Activated T-cell treated with anti-CD3 and anti-CD28 coated beads, Interleukin-2, amount 50 U/mL, for 24 hours (primary cell): ENCODE measurements around the gene FAM20C.
A peak's percentile ranks its signal among the peaks of the same experiment; 100 is the strongest.

Experiments
- DNase-seq: peaks from one replicate; pipeline ENCODE4 v3.0.0-alpha.2; 2020
- H3K27ac Mint-ChIP-seq: 2 replicates; pipeline ENCODE4 v1.8.0; 2020; ENCODE audit warnings: mild to moderate bottlenecking, mixed read lengths
- H3K27me3 Mint-ChIP-seq: 2 replicates; pipeline ENCODE4 v1.8.0; 2020; ENCODE audit warnings: mixed read lengths
- H3K36me3 Mint-ChIP-seq: 2 replicates; pipeline ENCODE4 v1.8.0; 2020; ENCODE audit warnings: low read depth, mixed read lengths
- H3K4me1 Mint-ChIP-seq: 2 replicates; pipeline ENCODE4 v1.8.0; 2020; ENCODE audit warnings: low read depth, mixed read lengths
- H3K4me3 Mint-ChIP-seq: 2 replicates; pipeline ENCODE4 v1.8.0; 2020; ENCODE audit warnings: mild to moderate bottlenecking, moderate library complexity, mixed read lengths
- H3K9me3 Mint-ChIP-seq: 2 replicates; pipeline ENCODE4 v1.8.0; 2020; ENCODE audit warnings: mixed read lengths

The FAM20C gene

DNA sequence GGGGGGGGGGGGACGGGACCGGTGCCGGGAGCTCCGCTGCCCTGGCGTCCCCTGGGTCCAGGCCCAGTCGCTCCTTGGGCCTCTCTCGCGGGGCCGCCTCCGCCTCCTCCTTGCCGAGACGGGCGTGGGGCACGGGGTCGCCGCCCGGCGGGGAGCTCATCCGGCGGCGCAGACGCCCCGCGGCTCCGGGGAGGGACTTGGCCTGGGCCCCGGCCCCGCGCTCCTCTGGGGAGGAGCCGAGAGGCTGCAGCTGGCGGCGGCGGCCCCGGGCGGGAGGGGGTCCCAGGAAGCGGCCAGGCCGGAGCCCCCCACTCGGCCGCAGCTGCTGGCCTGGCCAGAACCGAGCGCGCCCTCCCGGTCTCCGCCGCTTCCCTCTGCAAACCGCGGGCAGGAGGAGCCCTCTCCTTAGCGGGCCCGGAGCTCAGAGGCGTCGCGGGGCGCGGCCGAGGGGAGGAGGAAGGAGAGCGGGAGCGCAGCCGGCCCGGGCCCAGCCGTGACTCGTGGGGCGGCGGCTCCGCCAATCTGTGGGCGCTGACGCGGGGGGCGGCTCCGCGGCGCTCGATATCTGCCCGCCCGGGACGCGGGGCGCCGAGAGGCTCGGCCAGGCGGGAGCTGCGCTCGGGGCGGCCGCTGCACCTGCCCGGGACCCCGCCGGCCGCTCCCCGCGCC is at the start of gene FAM20C:
Gene FAM20C (plus strand): TSS at position 591 of the 669 bp plus-strand sequence. CDS start 629 bp downstream, outside the sequence.
- Mint-ChIP-seq H3K9me3 (no peaks in the 10 kb centered on the region), H3K27me3 (peaks cover 59% of the 10 kb centered on the region), H3K36me3 (no peaks in the 10 kb centered on the region), H3K4me1 (peaks cover 3% of the 10 kb centered on the region), H3K27ac (no peak within 1 kb of the TSS), H3K4me3 (peak within 1 kb of the TSS; percentile 68)
- peak; percentile 55 for DNase-seq

DNA sequence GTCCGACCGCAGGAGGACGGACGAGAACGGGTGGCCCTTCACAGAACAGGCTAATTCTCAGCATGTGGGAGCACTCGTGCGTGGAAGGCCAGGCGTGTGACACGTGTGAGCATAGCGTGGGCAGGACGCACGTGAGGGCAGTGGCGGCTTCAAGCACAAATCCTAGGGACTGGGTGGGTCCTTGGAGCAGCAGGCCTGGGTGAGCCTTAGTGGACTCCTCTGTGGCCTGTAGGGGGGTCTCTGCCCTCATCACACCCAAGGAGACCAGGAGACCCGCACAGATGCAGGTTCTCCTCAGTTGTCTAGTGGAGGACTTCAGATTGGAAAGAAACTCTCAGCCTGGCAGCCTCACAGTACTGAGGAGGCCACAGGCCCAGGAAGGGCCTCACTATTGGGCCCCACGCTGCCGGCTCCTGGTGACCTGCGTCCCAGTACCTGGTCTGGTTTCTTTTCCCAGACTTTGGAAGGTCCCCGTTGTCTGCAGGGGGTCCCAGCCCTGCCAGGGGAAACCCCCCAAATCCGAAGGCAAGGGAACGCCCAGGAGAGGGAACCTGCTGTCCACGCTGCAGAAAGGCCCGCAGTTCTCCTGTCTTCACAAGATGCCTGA is 49.1 kb upstream of the FAM20C start:
- Mint-ChIP-seq H3K9me3 (no peaks in the 10 kb centered on the region), H3K4me3 (no peak overlapping the region), H3K27me3 (peaks cover 13% of the 10 kb centered on the region), H3K36me3 (peaks cover 11% of the 10 kb centered on the region), H3K27ac (no peak overlapping the region), H3K4me1 (peaks cover 3% of the 10 kb centered on the region)
- DNase-seq: no peak

DNA sequence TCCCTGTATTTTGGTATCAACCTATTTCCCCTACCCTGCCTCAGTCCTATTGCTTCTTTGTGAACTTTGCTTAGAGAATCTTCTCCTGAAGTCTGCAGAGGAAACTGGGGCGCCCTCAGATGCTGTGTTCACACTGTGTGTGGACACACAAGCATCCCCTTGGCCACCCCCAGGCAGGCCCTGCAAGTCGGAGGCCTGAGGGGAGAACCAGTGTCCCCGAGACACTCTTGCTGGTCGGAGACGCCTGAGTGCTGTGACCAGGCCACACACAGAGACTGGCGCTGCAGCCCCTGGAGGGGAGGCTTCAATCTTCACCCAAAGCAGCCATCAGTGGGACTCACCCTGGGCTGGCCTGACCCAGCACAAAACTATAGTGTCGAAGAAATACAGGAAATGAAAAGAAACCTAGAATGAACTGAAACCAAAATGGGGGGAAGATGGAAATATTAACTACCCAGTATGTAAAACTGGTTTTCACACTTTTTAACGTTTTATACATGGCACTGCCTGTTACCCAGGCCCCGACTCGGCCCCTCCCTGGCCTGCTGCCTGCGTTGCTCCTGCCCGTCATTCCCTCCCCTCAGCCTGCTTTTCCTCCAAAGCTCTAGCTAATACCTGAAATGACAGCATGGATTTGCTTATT is 48.4 kb upstream of the FAM20C start:
- peaks cover 9% of the 10 kb centered on the region for H3K27me3 Mint-ChIP-seq
- DNase-seq: no peak
- no peak overlapping the region for H3K27ac Mint-ChIP-seq
- H3K9me3 Mint-ChIP-seq: no peaks in the 10 kb centered on the region
- H3K4me3 Mint-ChIP-seq: no peak overlapping the region
- H3K36me3 Mint-ChIP-seq: peaks cover 13% of the 10 kb centered on the region
- H3K4me1 Mint-ChIP-seq: peaks cover 8% of the 10 kb centered on the region

DNA sequence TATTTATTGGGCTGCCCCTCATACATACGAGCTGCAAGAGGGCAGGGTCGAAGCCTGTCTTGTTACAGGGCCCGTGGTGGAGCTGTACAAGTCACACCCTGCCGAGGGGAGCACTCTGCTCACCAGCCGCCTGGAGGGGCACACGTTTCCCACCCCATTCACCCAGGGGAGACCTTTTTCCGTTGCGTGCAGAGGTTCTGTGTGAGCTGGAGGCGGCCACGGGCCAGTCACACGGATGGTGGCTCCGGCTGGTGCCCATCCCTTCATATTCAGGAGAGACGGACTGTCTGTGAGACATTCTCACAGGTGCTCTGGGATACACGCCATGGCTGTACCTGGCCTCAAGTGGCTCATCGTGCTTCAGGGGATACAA is 47.9 kb upstream of the FAM20C start:
- Mint-ChIP-seq H3K27ac (no peak overlapping the region), H3K36me3 (peaks cover 13% of the 10 kb centered on the region), H3K4me3 (no peak overlapping the region), H3K27me3 (peaks cover 6% of the 10 kb centered on the region), H3K9me3 (no peaks in the 10 kb centered on the region), H3K4me1 (peaks cover 11% of the 10 kb centered on the region)
- no peak for DNase-seq

DNA sequence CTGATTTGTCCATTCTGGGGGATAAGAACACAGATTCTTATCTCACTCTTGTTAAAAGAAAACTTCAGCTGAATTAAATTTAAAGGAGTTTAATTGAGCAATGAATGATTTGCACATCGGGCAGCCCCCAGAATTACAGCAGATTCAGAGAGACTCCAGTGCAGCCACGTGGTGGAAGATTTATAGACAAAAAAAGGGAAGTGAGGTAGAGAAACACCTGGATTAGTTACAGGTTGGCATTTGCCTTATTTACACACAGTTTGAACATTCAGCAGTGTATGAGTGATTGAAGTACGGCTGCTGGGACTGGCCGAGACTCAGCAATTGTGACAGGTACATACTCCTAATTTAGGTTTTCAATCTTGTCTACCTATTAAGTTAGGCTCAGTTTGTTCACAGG is 46.5 kb upstream of the FAM20C start:
- no peak overlapping the region for H3K27ac Mint-ChIP-seq
- H3K27me3 Mint-ChIP-seq: no peaks in the 10 kb centered on the region
- H3K4me1 Mint-ChIP-seq: peaks cover 24% of the 10 kb centered on the region
- DNase-seq: no peak
- no peak overlapping the region for H3K4me3 Mint-ChIP-seq
- no peaks in the 10 kb centered on the region for H3K9me3 Mint-ChIP-seq
- peaks cover 13% of the 10 kb centered on the region for H3K36me3 Mint-ChIP-seq

DNA sequence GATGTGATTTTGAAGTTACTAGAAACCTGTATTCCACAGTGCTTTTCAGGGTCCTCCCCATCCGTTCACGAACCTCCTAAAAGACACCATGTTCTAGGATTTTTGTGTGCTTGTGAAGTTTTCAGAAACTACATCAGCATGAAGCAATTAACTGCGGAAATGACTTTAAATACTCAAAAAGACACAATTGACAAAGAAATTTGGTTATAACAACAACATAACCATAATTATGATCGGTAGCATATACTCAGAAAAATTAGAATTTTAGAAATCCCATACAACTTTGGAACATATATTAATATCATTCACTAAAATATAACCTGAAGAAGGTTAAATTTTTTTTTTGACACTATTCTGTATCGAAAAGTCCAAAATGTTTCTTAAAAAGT is 43.8 kb upstream of the FAM20C start:
- H3K4me1 Mint-ChIP-seq: peaks cover 25% of the 10 kb centered on the region

DNA sequence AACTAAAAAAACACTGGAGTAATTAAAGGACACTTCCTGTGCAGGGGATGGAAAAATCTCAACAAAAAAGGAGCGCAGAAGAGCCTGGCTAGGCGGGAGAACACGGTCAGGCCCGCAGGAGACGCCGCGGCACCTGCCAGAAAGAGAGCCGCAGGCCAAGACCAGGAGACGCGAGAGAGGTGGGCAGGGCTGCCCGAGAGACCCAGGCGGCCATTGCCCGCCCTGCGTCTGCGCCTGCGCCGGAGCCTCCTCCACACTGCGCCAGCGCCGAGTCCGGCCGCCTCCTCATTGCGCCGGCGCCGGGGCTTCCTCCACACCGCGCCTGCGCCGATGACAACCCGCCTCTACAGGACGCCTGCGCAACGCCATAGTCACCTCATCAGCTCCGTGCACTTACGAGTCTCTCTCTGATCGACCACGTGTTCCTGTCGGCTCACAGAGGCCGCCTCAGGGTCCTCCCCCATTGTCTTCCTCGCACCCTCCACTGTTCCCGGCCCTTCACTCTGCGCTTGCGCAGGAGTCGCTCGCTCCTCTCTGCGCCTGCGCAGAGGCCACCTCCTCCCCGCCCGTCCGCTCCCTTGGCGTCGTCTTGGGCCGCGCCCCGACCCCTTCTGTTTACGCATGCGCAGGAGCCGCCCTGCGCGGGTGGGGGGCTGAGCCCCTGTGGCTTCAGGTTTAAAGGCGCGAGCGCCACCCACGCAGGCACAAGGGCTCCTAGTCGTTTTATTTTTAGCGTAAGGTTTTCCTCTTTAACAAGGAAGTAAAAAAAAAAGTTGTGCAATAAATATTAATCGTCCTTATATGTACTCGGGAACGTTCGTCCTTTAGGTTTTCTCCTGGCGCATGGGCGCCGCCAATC is 43.2 kb upstream of the FAM20C start:
- Mint-ChIP-seq H3K27ac (peak overlapping the region; percentile 99), H3K4me1 (peaks cover 25% of the 10 kb centered on the region), H3K36me3 (peaks cover 13% of the 10 kb centered on the region), H3K4me3 (peak overlapping the region; percentile 91), H3K9me3 (no peaks in the 10 kb centered on the region), H3K27me3 (no peaks in the 10 kb centered on the region)
- DNase-seq: peak; percentile 97

More for the DNA sequence above, 43.8 kb upstream of the FAM20C start:
- Mint-ChIP-seq H3K36me3 (peaks cover 13% of the 10 kb centered on the region), H3K27me3 (no peaks in the 10 kb centered on the region), H3K4me3 (peak overlapping the region; percentile 91), H3K27ac (peak overlapping the region; percentile 99), H3K9me3 (no peaks in the 10 kb centered on the region)
- no peak for DNase-seq

DNA sequence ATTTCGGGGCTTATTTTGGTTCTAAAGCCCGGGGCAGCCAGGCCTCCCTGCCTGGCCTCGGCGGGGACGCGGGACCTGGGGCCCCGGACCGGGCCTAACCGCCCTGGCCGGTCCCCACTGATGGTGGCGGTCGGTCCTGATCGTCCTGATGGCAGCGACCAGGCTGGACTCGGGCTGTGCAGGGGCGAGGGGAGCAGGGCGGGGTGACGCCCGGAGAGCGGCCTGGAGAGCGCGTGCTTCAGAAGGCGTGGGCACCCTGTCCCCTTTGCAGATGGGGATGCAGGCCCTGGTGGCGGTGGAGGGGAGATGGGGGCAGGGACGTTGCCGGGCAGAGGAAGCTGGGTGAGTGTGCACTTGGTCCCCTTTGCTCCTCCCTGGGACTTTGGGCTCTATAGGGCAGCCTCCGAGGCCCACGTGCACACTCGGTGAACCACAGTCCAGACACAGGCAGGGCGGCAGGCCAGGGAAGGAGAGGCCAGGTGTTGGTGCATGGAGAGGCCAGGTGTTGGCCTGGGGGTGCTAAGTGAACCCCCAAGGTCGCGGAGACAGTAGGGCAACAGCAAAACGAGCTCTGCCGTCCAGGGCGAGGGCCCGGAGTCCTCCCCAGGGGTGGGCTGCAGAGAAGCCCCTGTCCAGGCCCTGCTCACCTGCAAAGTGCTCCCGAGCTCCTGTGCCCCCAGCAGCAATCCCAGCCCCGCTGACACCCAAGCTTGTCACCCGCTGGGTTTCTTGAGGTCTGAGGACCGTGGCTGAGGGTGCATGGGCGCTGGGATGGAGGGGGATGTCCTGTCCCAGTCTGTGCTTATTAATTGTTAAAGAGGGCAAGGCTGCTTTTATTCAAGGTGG is 42.4 kb upstream of the FAM20C start:
- peaks cover 13% of the 10 kb centered on the region for H3K36me3 Mint-ChIP-seq
- no peaks in the 10 kb centered on the region for H3K9me3 Mint-ChIP-seq
- DNase-seq: peak; percentile 78
- H3K27ac Mint-ChIP-seq: peak overlapping the region; percentile 99
- H3K4me3 Mint-ChIP-seq: peak overlapping the region; percentile 91
- H3K4me1 Mint-ChIP-seq: peaks cover 25% of the 10 kb centered on the region
- H3K27me3 Mint-ChIP-seq: no peaks in the 10 kb centered on the region

DNA sequence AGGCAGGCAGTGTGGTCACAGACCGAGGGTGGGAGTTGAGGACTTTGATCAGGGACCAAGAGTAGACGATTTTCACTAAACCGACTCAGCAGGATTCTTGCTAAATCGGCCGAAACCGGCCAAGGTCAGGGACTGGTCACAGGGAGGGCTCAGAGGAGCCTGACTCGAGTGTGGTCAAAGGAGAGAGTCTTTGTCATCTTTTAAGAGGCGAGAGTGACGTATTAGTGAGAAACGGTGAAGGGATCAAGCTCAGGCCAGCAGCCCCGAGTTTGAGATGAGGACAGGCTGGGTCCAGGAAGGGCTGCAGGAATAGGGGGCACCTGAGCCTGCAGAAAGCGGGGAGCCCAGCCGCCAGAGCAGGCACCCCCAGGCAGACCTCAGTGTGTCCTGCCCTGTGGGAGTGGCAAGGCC is 41.6 kb upstream of the FAM20C start:
- H3K36me3 Mint-ChIP-seq: peaks cover 13% of the 10 kb centered on the region
- H3K4me1 Mint-ChIP-seq: peaks cover 25% of the 10 kb centered on the region
- no peaks in the 10 kb centered on the region for H3K9me3 Mint-ChIP-seq
- H3K27ac Mint-ChIP-seq: peak overlapping the region; percentile 99
- H3K27me3 Mint-ChIP-seq: no peaks in the 10 kb centered on the region
- H3K4me3 Mint-ChIP-seq: peak overlapping the region; percentile 91
- DNase-seq: no peak

DNA sequence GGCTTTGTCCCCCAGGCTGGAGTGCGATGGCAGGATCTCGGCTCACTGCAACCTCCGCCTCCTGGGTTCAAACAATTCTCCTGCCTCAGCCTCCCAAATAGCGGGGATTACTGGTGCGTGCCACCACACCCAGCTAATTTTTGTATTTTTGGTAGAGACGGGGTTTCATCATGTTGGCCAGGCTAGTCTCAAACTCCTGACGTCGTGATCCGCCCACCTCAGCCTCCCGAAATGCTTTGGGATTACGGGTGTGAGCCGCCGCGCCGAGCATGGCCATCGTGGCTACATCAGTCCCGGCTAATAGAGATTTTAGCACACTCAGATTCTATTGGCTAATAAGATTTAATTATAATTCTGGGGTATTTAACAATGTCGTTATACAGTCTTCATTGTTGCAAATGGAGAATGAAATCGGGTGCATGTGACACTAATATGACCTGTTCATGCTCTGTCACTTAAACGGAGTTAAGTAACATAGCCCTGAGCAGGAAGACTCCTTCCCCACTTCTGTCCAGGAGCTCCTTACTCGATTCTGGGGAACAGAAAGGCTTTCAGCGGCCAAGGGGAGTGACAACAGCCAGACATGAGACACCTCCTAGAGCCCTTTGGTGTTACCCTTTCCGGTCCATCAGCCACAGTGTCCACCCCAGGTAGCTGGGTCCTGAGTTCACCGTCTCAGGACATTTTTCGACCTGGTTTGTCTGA is 40.9 kb upstream of the FAM20C start:
- Mint-ChIP-seq H3K36me3 (peaks cover 12% of the 10 kb centered on the region), H3K27ac (no peak overlapping the region), H3K4me3 (no peak overlapping the region)

DNA sequence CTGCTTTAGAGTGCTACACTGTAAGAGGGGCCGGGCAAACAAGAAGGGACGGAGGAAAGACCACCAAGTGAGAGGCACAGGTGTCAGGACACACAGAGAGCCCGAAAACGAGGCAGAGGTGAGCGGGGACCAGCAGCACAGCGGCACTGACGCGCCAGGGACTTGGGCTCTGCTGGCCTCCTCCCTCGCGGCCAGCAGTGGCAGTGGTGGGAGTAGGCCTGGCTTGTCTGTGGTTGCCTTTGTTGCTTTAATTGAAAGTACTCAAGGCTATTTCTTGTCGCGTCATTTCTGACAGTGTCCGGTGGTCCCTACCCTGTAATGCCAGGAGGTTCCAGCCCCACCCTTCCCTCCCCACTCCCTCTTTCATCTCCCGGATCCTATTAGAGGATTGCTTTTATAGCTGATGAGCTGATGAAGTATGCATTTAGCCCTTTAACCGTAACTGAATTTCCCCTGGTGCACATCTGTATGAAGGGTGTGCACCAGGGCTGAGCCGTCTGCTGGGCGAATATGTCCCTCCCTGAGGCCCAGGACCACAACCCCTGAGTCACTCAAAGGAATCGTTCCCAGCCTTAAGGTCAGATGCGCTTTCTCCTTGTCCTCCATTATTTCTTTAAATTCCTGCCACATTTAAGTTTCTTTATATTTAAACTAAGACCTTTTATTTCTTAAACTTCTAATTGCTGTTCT is 39.5 kb upstream of the FAM20C start:
- Mint-ChIP-seq H3K27me3 (no peaks in the 10 kb centered on the region), H3K27ac (no peak overlapping the region), H3K36me3 (peaks cover 3% of the 10 kb centered on the region), H3K4me1 (peaks cover 25% of the 10 kb centered on the region), H3K4me3 (no peak overlapping the region), H3K9me3 (no peaks in the 10 kb centered on the region)
- DNase-seq: no peak

More for the DNA sequence above, 40.9 kb upstream of the FAM20C start:
- H3K9me3 Mint-ChIP-seq: no peaks in the 10 kb centered on the region
- peaks cover 25% of the 10 kb centered on the region for H3K4me1 Mint-ChIP-seq
- no peaks in the 10 kb centered on the region for H3K27me3 Mint-ChIP-seq
- no peak for DNase-seq

DNA sequence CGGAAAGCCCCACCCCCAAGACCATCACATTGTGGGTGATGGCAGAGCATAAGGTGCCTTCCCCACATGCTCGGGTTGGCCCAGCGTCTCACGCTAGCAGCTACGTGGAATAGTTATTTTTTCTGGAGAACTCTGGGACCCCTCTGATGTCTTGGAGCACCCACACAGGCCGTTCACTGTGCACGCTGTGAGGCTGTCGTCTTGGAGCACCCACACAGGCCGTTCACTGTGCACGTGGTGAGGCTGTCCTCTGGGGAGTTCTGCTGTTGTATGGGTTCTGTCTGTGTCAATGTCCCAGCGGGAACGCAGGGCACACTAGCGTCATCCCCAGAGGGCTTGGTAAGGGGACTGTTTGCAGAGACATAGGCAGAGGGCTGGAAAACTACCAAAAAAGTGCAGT is 38.8 kb upstream of the FAM20C start:
- Mint-ChIP-seq H3K36me3 (peaks cover 2% of the 10 kb centered on the region), H3K9me3 (no peaks in the 10 kb centered on the region), H3K27me3 (no peaks in the 10 kb centered on the region), H3K4me1 (peaks cover 18% of the 10 kb centered on the region), H3K4me3 (no peak overlapping the region), H3K27ac (no peak overlapping the region)
- no peak for DNase-seq
